K562 (cell line): ENCODE results near the gene LSP1. TPM values are rescaled to one million over a fixed set of nuclear protein-coding genes. Genes with fewer than 3 reads are reported as not detected.

Experiments
- ATAC-seq: fragments of 200-7000 bp; cut with Tn5 transposase; 3 replicates; pipeline ENCODE4 v1.9.1; 2020; ENCODE audit warnings: moderate library complexity
- BruUV-seq: library from RNA; stranded (reverse); fragments of 400-500 nt; replicated peaks from 2 replicates; lab custom pipeline; 2021; lab: Mats Ljungman, UMichigan
- CTCF ChIA-PET: fragments of 300-600 bp; formaldehyde crosslinking; extraction: SDS; loops from one replicate; lab custom pipeline; 2021; ENCODE audit warnings: low intra/inter-chr PET ratio; lab: Yijun Ruan, JAX
- POLR2A ChIA-PET: fragments of 300-600, 350-650 bp; sonication (Branson Sonifier 250); formaldehyde crosslinking; extraction: SDS; loops from one replicate; lab custom pipeline; 2021; ENCODE audit warnings: antibody characterized with exemption, inconsistent platforms; lab: Yijun Ruan, JAX
- DNase-seq, 4 experiments: peaks; one replicate each; pipeline versions ENCODE4 v3.0.0 to v3.0.0-alpha.2; 2011 to 2018; ENCODE audit warnings: low spot score in 3 of 4, mixed read lengths in 3 of 4; ENCODE audit errors: extremely low read depth in 1 of 4
- FAIRE-seq: peaks from 2 replicates; lab custom pipeline; 2011; peaks lifted over from hg19 to GRCh38; lab: Jason Lieb, UNC
- H2AFZ ChIP-seq: 2 replicates; pipeline ENCODE4 v1.6.0; 2011; ENCODE audit warnings: low read depth, low read length, control low read depth, inconsistent platforms
- H3K27ac ChIP-seq: fragments of 200-600 bp; 3 replicates; pipeline ENCODE4 v1.8.0; 2011; ENCODE audit warnings: low read depth, mild to moderate bottlenecking, control low read depth, inconsistent platforms, low read length, moderate library complexity, mixed read lengths; ENCODE audit errors: extremely low read depth
- H3K27me3 ChIP-seq, 2 experiments: fragments of 300-600 bp in 1 of 2; 2 replicates in 1 of 2; 3 replicates in 1 of 2; pipeline versions ENCODE4 v1.6.0 to v1.8.0; 2011; ENCODE audit warnings: inconsistent platforms in 2 of 2, low read length in 2 of 2, mild to moderate bottlenecking in 1 of 2, mixed read lengths in 1 of 2, moderate library complexity in 1 of 2; ENCODE audit not compliant: control insufficient read depth in 2 of 2, insufficient read depth in 2 of 2
- H3K36me3 ChIP-seq: fragments of 300-600 bp; 3 replicates; pipeline ENCODE4 v1.8.0; 2011; ENCODE audit warnings: mild to moderate bottlenecking, low read length, inconsistent platforms; ENCODE audit not compliant: control insufficient read depth, insufficient read depth
- H3K4me1 ChIP-seq, 2 experiments: fragments of 200-600 bp in 1 of 2; replicated peaks in 1 of 2; 2 replicates in 1 of 2; 3 replicates in 1 of 2; pipeline versions ENCODE4 v1.5.1 to v1.8.0; 2011; ENCODE audit warnings: inconsistent platforms in 2 of 2, low read length in 2 of 2, mild to moderate bottlenecking in 1 of 2, mixed read lengths in 1 of 2, moderate library complexity in 1 of 2; ENCODE audit not compliant: control insufficient read depth in 2 of 2, insufficient read depth in 2 of 2
- H3K4me2 ChIP-seq: 2 replicates; pipeline ENCODE4 v1.6.1; 2011; ENCODE audit warnings: low read length, control low read depth, inconsistent platforms, mixed read lengths; ENCODE audit not compliant: insufficient read depth
- H3K4me3 ChIP-seq: fragments of 200-600 bp; sonication (generic), shearing (Covaris generic); 2 replicates; pipeline ENCODE4 v1.5.1; 2016; ENCODE audit warnings: control low read depth, inconsistent platforms
- H3K79me2 ChIP-seq: fragments of 200-600 bp; 3 replicates; pipeline ENCODE4 v1.8.0; 2011; ENCODE audit warnings: low read length, inconsistent platforms; ENCODE audit not compliant: control insufficient read depth, insufficient read depth
- H3K9ac ChIP-seq, 2 experiments: 2 replicates each; pipeline versions ENCODE4 v1.6.0 to v1.6.1; 2011; ENCODE audit warnings: low read depth in 2 of 2, low read length in 2 of 2, control low read depth in 1 of 2, inconsistent platforms in 1 of 2, mild to moderate bottlenecking in 1 of 2, mixed read lengths in 1 of 2; ENCODE audit not compliant: insufficient read depth in 1 of 2
- H3K9me1 ChIP-seq: one replicate; pipeline ENCODE4 v1.6.0; 2011; ENCODE audit warnings: inconsistent platforms, mild to moderate bottlenecking, low read length, moderate library complexity; ENCODE audit not compliant: control insufficient read depth, insufficient read depth
- H3K9me3 ChIP-seq: replicated peaks from 2 replicates; pipeline ENCODE4 v1.5.1; 2011; ENCODE audit warnings: low read depth, low read length, inconsistent platforms; ENCODE audit not compliant: control insufficient read depth, insufficient read depth
- H4K20me1 ChIP-seq: replicated peaks from 2 replicates; pipeline ENCODE4 v1.6.1; 2011; ENCODE audit warnings: low read length, inconsistent platforms, mixed read lengths; ENCODE audit not compliant: control insufficient read depth, insufficient read depth
- CBX2 ChIP-seq: fragments of 200-600 bp; sonication (generic); IDR thresholded peaks from one replicate; pipeline ENCODE4 v1.6.1; 2012; ENCODE audit warnings: mild to moderate bottlenecking, low read length, inconsistent platforms; ENCODE audit not compliant: insufficient read depth, poor library complexity, severe bottlenecking
- CEBPB ChIP-seq: fragments of 450-650 bp; IDR thresholded peaks from 2 replicates; pipeline ENCODE4 v1.6.1; 2016; ENCODE audit warnings: missing genetic modification characterization, missing compliant biosample characterization
- EWSR1 ChIP-seq: fragments of 450-650 bp; IDR thresholded peaks from 2 replicates; pipeline ENCODE4 v1.6.1; 2018; ENCODE audit warnings: borderline replicate concordance, mild to moderate bottlenecking, low read depth, moderate library complexity; ENCODE audit not compliant: partially characterized antibody
- FOXJ2 ChIP-seq: fragments of 200-800 bp; sonication (Bioruptor generic); IDR thresholded peaks from 2 replicates; pipeline ENCODE4 v1.6.1; 2016; ENCODE audit warnings: missing genetic modification characterization, missing compliant biosample characterization
- GTF2A2 ChIP-seq: IDR thresholded peaks from 2 replicates; pipeline ENCODE4 v1.6.1; 2016; ENCODE audit warnings: mild to moderate bottlenecking, missing genetic modification characterization, missing compliant biosample characterization
- MTA3 ChIP-seq: fragments of 450-650 bp; formaldehyde crosslinking; IDR thresholded peaks from 2 replicates; pipeline ENCODE4 v1.6.1; 2017; ENCODE audit warnings: mild to moderate bottlenecking, borderline replicate concordance
- SOX6 ChIP-seq: fragments of 450-650 bp; IDR thresholded peaks from 2 replicates; pipeline ENCODE4 v1.6.1; 2014; ENCODE audit warnings: mild to moderate bottlenecking
- TAF1 ChIP-seq: IDR thresholded peaks from 2 replicates; pipeline ENCODE4 v1.6.1; 2011; ENCODE audit warnings: mild to moderate bottlenecking, low read length, moderate library complexity; ENCODE audit not compliant: insufficient read depth, control insufficient read depth, severe bottlenecking; ENCODE audit errors: extremely low read depth
- ZNF133 ChIP-seq: fragments of 250-450 bp; sonication (Bioruptor Pico); IDR thresholded peaks from 2 replicates; pipeline ENCODE4 v1.4.0; 2020; ENCODE audit warnings: mild to moderate bottlenecking
- ZNF609 ChIP-seq: sonication (generic); formaldehyde crosslinking; IDR thresholded peaks from 2 replicates; pipeline ENCODE4 v1.8.1; 2023; ENCODE audit warnings: missing genetic modification reagents, mild to moderate bottlenecking, borderline replicate concordance
- WGBS: fragments of 100-300 bp; shearing (Covaris generic); methylation state at CpG from one replicate; pipeline ENCODE4 v1.1.6; 2016; ENCODE audit warnings: low coverage, mixed read lengths; ENCODE audit not compliant: insufficient coverage; ENCODE audit errors: missing lambda C conversion rate; 5-methylcytosine and 5-hydroxymethylcytosine counted together
- in situ Hi-C: fragments of 300-500 bp; cut with MboI; formaldehyde crosslinking; loops from 4 replicates; pipeline ENCODE4 v1.15.0; 2018; ENCODE audit warnings: inconsistent platforms, mixed read lengths
- intact Hi-C: fragments of 100-400 bp; cut with micrococcal nuclease; formaldehyde crosslinking; loops from 2 replicates; pipeline ENCODE4 v1.14.2; 2022
- polyA plus RNA-seq, 8 experiments: library from polyadenylated mRNA; depleted of rRNA in 4 of 8; stranded (reverse) in 5 of 8; unstranded in 3 of 8; fragments of >200 nt; fragmentation: Nextera tagmentation in 2 of 8; fragmentation: Illumina TruSeq in 1 of 8; extraction: Ambion mirVana in 2 of 8; extraction: Trizol in 1 of 8; gene quantifications; 2 replicates each; pipeline versions ENCODE4 v1.2.1 to v1.2.3, GENCODE V29; 2011 to 2014; ENCODE audit warnings: inconsistent platforms in 1 of 8, missing spikeins in 1 of 8
- total RNA-seq, 7 experiments: library from RNA; depleted of rRNA in 6 of 7; stranded (reverse); fragments of >200 nt in 6 of 7; fragmentation: Illumina TruSeq in 2 of 7; extraction: Trizol in 2 of 7; gene quantifications; 2 replicates each; pipeline versions ENCODE4 v1.2.1 to v1.2.3, GENCODE V29; 2011 to 2021; ENCODE audit warnings: low replicate concordance in 1 of 7

Gene LSP1
- total and polyA plus RNA-seq, 9 of the 15 experiments (the other 6 are each of a cell fraction or from before 2014, with no cell fraction given): 0.08 to 2.9 (median 0.65) TPM; not detected in 2

- no peak for FAIRE-seq
- Histone ChIP-seq H3K27ac (no peak overlapping the region), H3K9ac (no peak overlapping the region), H3K36me3 (no peaks in the 10 kb centered on the region), H3K4me2 (no peak overlapping the region), H3K9me3 (no peaks in the 10 kb centered on the region), H2AFZ (no peak overlapping the region), H3K4me1 (no peaks in the 10 kb centered on the region), H4K20me1 (no peaks in the 10 kb centered on the region), H3K4me3 (no peak overlapping the region), H3K27me3 (peaks cover 49 to 55% of the 10 kb centered on the region in 2 experiments), H3K79me2 (no peaks in the 10 kb centered on the region), H3K9me1 (no peaks in the 10 kb centered on the region)
- ChIA-PET CTCF (no interaction called here), POLR2A (interaction anchor here (1.2 kb wide), 1 partner anchor 67 kb away, joined by 4 read pairs; no protein-coding TSS in a partner anchor)
- no peak for ATAC-seq
- under 1% methylated on average over 14 of the region's 14 CpGs for WGBS
- BruUV-seq: no TSS peak
- intact Hi-C loops (no loop called here), in situ Hi-C loops (no loop called here)
- DNase-seq: no peak
- peak; percentile 55 for TF ChIP-seq CBX2
- TF ChIP-seq ZNF133 (CRISPR knock-in tag): no peak
Measured at GRCh38 chr11:1906611-1907423, 53.9 kb downstream of the LSP1 start.

GRCh38 chr11:1908618-1909017 lies 55.7 kb downstream of the LSP1 start:
- H3K27ac ChIP-seq: no peak overlapping the region
- peaks cover 48 to 64% of the 10 kb centered on the region in 2 experiments for H3K27me3 ChIP-seq
- intact Hi-C loops (no loop called here), in situ Hi-C loops (no loop called here)
- H3K9me3 ChIP-seq: no peaks in the 10 kb centered on the region
- FAIRE-seq (no peak), DNase-seq (no peak), ATAC-seq (no peak)
- H3K4me3 ChIP-seq: no peak overlapping the region
- POLR2A ChIA-PET: interaction anchor here (1.0 kb wide), 1 partner anchor 11 kb away, joined by 4 read pairs; the partner anchor contains the start of gene TNNT3
- WGBS: 11% methylated on average over 9 of the region's 9 CpGs
- H3K79me2 ChIP-seq: no peaks in the 10 kb centered on the region
- no peaks in the 10 kb centered on the region for H4K20me1 ChIP-seq
- H2AFZ ChIP-seq: no peak overlapping the region
- H3K9me1 ChIP-seq: no peaks in the 10 kb centered on the region
- CTCF ChIA-PET: no interaction called here
- no peak overlapping the region for H3K9ac ChIP-seq
- no peak overlapping the region for H3K4me2 ChIP-seq
- H3K36me3 ChIP-seq: no peaks in the 10 kb centered on the region
- no TSS peak for BruUV-seq
- H3K4me1 ChIP-seq: no peaks in the 10 kb centered on the region
- TF ChIP-seq EWSR1 (no peak), GTF2A2 (tag) (no peak), MTA3 (no peak), SOX6 (no peak), ZNF609 (CRISPR knock-in tag) (no peak), TAF1 (no peak), FOXJ2 (tag) (no peak), CEBPB (tag) (no peak)
